ENCODE data around the gene VTN.

Gene VTN

DNA sequence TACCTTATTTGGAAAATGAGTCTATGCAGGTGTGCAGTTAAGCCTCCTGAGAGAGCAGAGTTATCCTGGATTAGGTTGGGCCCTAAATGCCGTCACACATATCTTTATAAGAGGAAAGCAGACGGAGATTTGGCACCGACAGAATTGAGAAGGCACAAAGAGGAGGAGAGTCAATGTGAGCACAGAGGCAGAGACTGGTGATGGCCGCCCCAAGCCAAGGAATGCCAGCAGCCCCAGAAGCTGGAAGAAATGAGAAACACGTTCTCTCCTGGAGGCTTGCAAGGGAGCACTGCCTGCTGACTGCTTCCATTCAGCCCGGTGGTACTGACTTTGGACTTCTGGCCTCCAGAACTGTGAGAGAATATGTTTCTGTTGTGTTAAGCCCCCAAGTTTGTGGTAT is 32.7 kb upstream of the VTN start:
- DNase-seq (ENCODE audit: insufficient read length, low spot score) (no peak), FAIRE-seq (no peak)
- TF ChIP-seq, protein P1, sequence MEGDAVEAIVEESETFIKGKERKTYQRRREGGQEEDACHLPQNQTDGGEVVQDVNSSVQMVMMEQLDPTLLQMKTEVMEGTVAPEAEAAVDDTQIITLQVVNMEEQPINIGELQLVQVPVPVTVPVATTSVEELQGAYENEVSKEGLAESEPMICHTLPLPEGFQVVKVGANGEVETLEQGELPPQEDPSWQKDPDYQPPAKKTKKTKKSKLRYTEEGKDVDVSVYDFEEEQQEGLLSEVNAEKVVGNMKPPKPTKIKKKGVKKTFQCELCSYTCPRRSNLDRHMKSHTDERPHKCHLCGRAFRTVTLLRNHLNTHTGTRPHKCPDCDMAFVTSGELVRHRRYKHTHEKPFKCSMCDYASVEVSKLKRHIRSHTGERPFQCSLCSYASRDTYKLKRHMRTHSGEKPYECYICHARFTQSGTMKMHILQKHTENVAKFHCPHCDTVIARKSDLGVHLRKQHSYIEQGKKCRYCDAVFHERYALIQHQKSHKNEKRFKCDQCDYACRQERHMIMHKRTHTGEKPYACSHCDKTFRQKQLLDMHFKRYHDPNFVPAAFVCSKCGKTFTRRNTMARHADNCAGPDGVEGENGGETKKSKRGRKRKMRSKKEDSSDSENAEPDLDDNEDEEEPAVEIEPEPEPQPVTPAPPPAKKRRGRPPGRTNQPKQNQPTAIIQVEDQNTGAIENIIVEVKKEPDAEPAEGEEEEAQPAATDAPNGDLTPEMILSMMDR (IDR thresholded peaks at IDR 0.05; ENCODE audit: insufficient read depth, missing control alignments), result no peak

DNA sequence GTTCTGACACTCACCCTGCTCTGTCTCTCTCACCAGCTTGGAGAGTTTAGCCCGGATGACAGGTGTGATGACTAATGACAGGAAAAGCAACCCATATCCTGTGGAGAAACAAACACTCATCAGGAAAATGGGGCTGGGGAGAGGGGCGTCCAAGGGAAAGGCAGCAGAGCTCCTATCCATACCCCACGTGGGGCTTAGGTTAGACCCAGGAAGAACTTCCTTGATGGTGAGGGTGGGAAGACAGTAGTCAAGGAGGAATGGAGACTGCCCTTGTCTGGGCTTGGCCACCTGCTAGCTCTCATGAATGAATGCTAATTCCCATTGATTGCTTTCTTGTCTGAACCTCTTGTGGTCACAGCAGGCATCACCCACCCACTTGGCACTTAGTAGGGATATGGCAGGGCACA is 32.1 kb upstream of the VTN start:
- FAIRE-seq, result no peak
- TF ChIP-seq, protein P1 (IDR thresholded peaks at IDR 0.05; ENCODE audit: insufficient read depth, missing control alignments), result no peak
- DNase-seq (ENCODE audit: insufficient read length, low spot score), result no peak

DNA sequence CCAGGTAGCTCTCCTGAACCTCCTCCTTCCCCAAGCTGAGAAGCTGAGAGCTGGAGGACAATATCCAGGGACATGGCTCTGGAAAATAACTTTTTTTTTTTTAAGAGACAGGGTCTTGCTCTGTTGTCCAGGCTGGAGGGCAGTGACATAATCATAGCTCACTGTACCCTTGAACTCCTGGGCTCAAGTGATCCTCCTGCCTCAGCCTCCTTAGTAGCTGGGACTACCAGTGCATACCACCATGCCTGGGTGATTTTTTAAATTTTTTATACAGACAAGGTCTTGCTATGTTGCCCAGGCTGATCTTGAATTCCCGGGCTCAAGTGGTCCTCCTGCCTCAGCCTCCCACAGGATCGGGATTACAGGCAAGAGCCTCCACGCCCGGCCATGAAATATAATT is 29.7 kb upstream of the VTN start:
- DNase-seq (ENCODE audit: insufficient read length, low spot score) (no peak), FAIRE-seq (no peak)
- TF ChIP-seq, protein P1 (IDR thresholded peaks at IDR 0.05; ENCODE audit: insufficient read depth, missing control alignments), result no peak

DNA sequence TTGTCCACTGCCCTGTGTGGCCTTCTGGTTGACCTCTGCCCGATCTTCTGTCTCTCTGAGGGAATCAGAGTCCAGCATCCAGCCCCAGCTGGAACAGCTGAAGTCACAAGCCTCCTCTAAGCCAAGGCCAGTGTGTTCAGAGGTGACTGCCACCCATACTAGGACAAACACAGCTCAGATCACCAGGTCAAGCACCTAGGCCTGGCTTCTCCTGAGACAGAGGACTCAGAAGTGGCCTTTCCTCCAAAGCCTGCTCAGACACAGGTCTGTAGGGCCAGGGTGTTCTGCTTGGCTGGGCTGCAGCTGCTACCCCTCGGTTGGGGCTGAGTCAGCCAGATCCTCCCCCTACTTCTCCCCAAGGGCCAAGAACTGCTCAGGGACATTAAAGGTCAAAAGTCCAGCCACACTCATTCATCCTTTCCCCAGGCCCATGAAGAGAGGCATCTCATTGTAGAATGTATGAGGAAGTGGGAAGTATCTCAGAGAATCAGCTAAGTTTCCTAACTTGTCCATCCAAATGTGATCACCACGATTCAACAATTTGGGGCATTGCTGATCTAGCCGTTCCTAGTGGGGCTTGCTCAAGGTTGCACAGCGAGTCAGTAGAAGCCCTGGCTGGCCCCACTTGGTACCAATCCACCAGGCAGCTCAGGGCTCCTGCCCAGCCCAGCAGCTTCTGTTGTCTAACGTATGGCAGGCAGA is 28.3 kb upstream of the VTN start:
- DNase-seq (ENCODE audit: insufficient read length, low spot score) (no peak), FAIRE-seq (no peak)
- TF ChIP-seq, protein P1 (IDR thresholded peaks at IDR 0.05; ENCODE audit: insufficient read depth, missing control alignments), result no peak

DNA sequence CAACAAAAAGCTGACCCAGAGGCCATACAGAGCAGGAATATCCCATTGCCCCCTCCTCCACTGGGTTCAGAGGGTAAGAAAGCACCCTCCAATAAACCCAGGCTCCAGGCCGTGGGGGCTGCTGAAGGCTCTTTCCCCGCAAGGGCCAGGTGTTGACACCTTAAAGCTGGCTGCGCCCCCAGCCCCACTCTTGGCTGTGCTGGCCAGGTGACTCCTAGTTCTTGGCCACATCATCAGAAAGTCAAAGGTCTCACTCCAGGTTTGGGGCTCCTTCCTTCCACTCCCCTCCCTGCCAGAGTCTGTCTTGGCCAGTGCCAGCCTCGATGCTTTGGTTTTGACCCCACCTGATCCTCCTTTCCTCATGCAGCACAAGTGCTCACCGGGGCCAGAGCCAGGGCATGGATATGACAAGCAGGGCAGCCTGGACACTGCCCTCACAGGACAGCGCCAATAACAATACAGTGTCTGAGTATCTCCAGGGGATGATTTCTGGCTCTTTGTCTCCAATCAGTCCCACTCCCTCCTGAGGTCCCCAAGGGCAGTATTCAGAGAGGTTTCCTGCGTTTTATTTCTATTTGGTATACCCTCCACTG is 27.7 kb upstream of the VTN start:
- TF ChIP-seq, protein P1 (IDR thresholded peaks at IDR 0.05; ENCODE audit: insufficient read depth, missing control alignments), result no peak
- no peak for FAIRE-seq
- no peak for DNase-seq (ENCODE audit: insufficient read length, low spot score)

DNA sequence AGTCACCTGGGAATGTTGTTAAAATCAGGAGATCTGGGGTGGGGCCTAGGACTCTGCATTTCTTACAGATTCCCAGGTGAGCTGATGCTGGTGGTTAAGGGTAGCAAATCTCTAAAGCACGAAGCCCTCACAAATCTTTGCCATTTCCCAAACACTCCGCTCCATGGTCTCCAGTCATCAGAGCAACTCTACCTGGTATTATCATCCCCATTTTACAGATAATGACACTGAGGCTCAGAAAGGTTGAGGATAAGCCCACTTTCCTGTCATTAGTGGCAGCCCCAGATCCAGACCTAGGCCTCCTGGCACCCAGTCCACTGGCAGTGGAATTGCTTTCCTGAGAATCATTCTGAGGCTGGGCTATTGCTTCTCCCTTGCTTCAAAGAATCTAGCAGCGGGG is 27.2 kb upstream of the VTN start:
- TF ChIP-seq, protein P1 (IDR thresholded peaks at IDR 0.05; ENCODE audit: insufficient read depth, missing control alignments), result no peak
- no peak for FAIRE-seq
- DNase-seq (ENCODE audit: insufficient read length, low spot score), result no peak

DNA sequence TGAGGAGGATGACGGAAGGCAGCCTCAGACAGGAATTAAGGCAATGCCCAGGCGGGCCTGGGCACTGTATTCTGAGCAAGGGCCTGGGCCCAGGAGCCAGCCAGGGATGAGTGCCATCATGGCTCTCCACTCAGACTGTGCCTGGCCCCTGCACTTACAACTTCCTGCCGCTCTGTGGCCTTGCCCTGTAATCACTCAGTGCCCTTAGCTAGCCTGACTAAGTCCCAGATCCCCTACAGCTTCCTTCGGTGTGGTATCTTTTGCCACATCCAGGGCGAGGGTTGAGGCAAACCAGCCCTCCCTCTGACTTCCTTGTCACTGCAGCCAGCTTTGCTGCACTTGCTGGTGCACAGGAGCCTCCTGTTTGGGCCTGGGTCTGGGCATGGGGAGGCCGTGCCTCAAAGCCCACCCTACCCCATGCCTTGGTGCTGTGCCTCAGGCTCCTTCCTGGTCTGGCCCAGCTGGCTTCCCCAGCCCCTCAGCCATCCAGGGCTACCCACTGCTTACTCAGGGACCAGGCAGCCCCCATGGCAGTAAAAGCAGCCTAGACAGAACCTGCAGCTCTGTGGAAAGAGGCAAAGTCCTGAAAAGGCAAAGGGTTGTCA is 26.6 kb upstream of the VTN start:
- FAIRE-seq, result no peak
- no peak for DNase-seq (ENCODE audit: insufficient read length, low spot score)
- TF ChIP-seq, protein P1 (IDR thresholded peaks at IDR 0.05; ENCODE audit: insufficient read depth, missing control alignments), result no peak
